ENCODE measurements around the gene SULF2. TPM values are rescaled to one million over a fixed set of nuclear protein-coding genes. Genes with fewer than 3 reads are reported as not detected.

SULF2 gene
- total RNA-seq, 1 experiment from 2014 or later = 13.0 TPM

DNA sequence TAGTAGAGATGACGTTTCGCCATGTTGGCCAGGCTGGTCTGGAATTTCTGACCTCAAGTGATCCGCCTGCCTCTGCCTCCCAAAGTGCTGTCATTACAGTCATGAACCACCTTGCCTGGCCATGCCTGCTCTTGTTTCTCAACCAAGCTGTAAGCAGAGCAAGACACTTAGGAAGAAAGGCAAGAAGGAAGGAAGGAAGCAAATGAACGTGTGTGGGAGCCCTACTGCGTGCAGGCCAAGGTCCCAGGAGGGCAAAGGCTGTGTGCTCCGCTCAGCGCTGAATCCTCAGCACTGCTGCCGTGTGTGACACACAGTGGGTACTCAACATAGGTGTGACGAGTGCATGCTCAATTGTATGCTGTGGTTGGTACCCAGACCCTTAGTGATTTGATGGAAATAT, 47.4 kb downstream of the SULF2 start (continued):
- no peak for TF ChIP-seq TCF7L2 (IDR thresholded peaks at IDR 0.05; ENCODE audit: borderline replicate concordance, extremely low read depth, insufficient read depth, insufficient read length)

DNA sequence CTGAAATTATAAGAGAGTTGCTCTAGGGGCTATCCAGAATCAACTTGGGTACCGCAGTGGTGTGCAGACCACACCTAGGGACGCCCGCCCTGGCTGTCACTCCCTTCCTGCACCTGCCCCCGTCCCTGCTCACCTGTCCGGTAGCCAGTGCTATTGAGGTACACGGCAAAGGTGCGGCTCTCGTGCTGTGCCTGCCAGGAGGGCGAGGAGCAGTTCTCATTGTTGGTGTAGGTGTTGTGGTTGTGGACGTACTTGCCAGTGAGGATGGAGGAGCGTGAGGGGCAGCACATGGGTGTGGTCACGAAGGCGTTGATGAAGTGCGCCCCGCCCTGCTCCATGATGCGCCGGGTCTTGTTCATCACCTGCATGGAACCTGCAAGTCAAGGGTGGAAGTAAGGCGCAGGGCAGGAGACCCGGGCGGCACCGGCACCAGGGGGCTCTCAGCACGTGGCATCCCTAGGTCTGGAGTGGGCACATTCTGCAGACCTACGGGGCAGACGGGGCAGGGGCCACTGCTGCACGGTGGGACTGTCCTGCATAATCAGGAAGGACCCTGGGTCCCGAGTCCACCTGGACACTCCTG, 48.6 kb downstream of the SULF2 start:
- POLR2A ChIA-PET = no interaction called here
- H4K20me1 ChIP-seq (ENCODE audit: insufficient read depth) = no peaks in the 10 kb centered on the region
- TF ChIP-seq CEBPB (IDR thresholded peaks at IDR 0.05; ENCODE audit: low read depth) = no peak
- TF ChIP-seq POLR2AphosphoS5 (IDR thresholded peaks at IDR 0.05; ENCODE audit: low read depth, low read length) = no peak
- TF ChIP-seq RAD21 (IDR thresholded peaks at IDR 0.05; ENCODE audit: low read depth) = no peak
- no peak for TF ChIP-seq ZFX (IDR thresholded peaks at IDR 0.05)
- TF ChIP-seq, protein P1, sequence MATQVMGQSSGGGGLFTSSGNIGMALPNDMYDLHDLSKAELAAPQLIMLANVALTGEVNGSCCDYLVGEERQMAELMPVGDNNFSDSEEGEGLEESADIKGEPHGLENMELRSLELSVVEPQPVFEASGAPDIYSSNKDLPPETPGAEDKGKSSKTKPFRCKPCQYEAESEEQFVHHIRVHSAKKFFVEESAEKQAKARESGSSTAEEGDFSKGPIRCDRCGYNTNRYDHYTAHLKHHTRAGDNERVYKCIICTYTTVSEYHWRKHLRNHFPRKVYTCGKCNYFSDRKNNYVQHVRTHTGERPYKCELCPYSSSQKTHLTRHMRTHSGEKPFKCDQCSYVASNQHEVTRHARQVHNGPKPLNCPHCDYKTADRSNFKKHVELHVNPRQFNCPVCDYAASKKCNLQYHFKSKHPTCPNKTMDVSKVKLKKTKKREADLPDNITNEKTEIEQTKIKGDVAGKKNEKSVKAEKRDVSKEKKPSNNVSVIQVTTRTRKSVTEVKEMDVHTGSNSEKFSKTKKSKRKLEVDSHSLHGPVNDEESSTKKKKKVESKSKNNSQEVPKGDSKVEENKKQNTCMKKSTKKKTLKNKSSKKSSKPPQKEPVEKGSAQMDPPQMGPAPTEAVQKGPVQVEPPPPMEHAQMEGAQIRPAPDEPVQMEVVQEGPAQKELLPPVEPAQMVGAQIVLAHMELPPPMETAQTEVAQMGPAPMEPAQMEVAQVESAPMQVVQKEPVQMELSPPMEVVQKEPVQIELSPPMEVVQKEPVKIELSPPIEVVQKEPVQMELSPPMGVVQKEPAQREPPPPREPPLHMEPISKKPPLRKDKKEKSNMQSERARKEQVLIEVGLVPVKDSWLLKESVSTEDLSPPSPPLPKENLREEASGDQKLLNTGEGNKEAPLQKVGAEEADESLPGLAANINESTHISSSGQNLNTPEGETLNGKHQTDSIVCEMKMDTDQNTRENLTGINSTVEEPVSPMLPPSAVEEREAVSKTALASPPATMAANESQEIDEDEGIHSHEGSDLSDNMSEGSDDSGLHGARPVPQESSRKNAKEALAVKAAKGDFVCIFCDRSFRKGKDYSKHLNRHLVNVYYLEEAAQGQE (IDR thresholded peaks at IDR 0.05; ENCODE audit: low read depth) = no peak
- no peak for TF ChIP-seq EZH2 (IDR thresholded peaks at IDR 0.05)
- TF ChIP-seq YY1 (IDR thresholded peaks at IDR 0.05; ENCODE audit: extremely low read depth, insufficient replicate concordance, low read depth, low read length) = no peak
- no peak for TF ChIP-seq EZH2phosphoT487 (IDR thresholded peaks at IDR 0.05; ENCODE audit: borderline replicate concordance)
- TF ChIP-seq JUND (IDR thresholded peaks at IDR 0.05) = no peak
- no peak for TF ChIP-seq CTCF (IDR thresholded peaks at IDR 0.05 in 2 of 3, conservative IDR thresholded peaks at IDR 0.05 in 1 of 3; ENCODE audit: borderline replicate concordance in 1 of 3, insufficient read depth in 1 of 3, low read depth in 2 of 3, low read length in 2 of 3)
- TF ChIP-seq POLR2A (IDR thresholded peaks at IDR 0.05; ENCODE audit: borderline replicate concordance, extremely low read depth, insufficient read depth, insufficient read length) = no peak
- no peak for TF ChIP-seq SP1 (IDR thresholded peaks at IDR 0.05; ENCODE audit: low read depth)
- TF ChIP-seq FOSL1 (IDR thresholded peaks at IDR 0.05; ENCODE audit: low read depth) = no peak
- TF ChIP-seq, protein P2, sequence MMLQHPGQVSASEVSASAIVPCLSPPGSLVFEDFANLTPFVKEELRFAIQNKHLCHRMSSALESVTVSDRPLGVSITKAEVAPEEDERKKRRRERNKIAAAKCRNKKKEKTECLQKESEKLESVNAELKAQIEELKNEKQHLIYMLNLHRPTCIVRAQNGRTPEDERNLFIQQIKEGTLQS (IDR thresholded peaks at IDR 0.05) = no peak
- TF ChIP-seq, protein P3, sequence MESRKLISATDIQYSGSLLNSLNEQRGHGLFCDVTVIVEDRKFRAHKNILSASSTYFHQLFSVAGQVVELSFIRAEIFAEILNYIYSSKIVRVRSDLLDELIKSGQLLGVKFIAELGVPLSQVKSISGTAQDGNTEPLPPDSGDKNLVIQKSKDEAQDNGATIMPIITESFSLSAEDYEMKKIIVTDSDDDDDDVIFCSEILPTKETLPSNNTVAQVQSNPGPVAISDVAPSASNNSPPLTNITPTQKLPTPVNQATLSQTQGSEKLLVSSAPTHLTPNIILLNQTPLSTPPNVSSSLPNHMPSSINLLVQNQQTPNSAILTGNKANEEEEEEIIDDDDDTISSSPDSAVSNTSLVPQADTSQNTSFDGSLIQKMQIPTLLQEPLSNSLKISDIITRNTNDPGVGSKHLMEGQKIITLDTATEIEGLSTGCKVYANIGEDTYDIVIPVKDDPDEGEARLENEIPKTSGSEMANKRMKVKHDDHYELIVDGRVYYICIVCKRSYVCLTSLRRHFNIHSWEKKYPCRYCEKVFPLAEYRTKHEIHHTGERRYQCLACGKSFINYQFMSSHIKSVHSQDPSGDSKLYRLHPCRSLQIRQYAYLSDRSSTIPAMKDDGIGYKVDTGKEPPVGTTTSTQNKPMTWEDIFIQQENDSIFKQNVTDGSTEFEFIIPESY (IDR thresholded peaks at IDR 0.05; ENCODE audit: extremely low read depth, insufficient replicate concordance, low read length) = no peak
- no peak for TF ChIP-seq SRF (IDR thresholded peaks at IDR 0.05; ENCODE audit: low read depth)
- TF ChIP-seq ZNF274 (IDR thresholded peaks at IDR 0.05; ENCODE audit: low read depth, low read length) = no peak
- TF ChIP-seq EGR1 (IDR thresholded peaks at IDR 0.05; ENCODE audit: low read depth) = no peak
- no peak for TF ChIP-seq CBX3 (IDR thresholded peaks at IDR 0.05; ENCODE audit: low read depth)

More for the DNA sequence above, 48.6 kb downstream of the SULF2 start:
- H3K9ac ChIP-seq (ENCODE audit: low read length) = no peak overlapping the region
- no peaks in the 10 kb centered on the region for H3K9me2 ChIP-seq (ENCODE audit: insufficient read depth)
- H3K27ac ChIP-seq (ENCODE audit: low read depth, low read length) = no peak overlapping the region
- no peak overlapping the region for H2AFZ ChIP-seq (ENCODE audit: low read depth, low read length, poor library complexity, severe bottlenecking)
- RAD21 ChIA-PET (ENCODE audit: low non-redundant PET in 1 of 2, low total read pairs in 2 of 2, uncharacterized antibody in 2 of 2, unreplicated experiment in 2 of 2) = no interaction called here
- H3K27me3 ChIP-seq (ENCODE audit: insufficient read depth, low read length) = no peaks in the 10 kb centered on the region
- H3K79me2 ChIP-seq (ENCODE audit: insufficient read depth, low read length) = no peaks in the 10 kb centered on the region
- no peaks in the 10 kb centered on the region for H3K4me1 ChIP-seq (ENCODE audit: control insufficient read depth in 1 of 2, insufficient read depth in 2 of 2, low read length in 2 of 2)
- intact Hi-C loops (cut with micrococcal nuclease) = no loop called here
- no peaks in the 10 kb centered on the region for H3K36me3 ChIP-seq (ENCODE audit: control insufficient read depth in 1 of 2, insufficient read depth in 2 of 2, low read length in 2 of 2)
- BruUV-seq (replicated peaks) = no TSS peak
- CTCF ChIA-PET = no interaction called here
- H3K4me2 ChIP-seq (ENCODE audit: low read length) = no peak overlapping the region
- ATAC-seq = no peak
- H3K9me3 ChIP-seq (ENCODE audit: control insufficient read depth in 1 of 2, insufficient read depth in 1 of 2, low read depth in 1 of 2, low read length in 2 of 2) = no peaks in the 10 kb centered on the region
- no peak for DNase-seq (ENCODE audit: low read depth, low spot score)
- no peak overlapping the region for H3K4me3 ChIP-seq (replicated peaks in 1 of 2; ENCODE audit: low read depth in 1 of 2, low read length in 2 of 2)
